H1 (cell line): ENCODE data around the gene SLPI. TPM values are rescaled to one million over a fixed set of nuclear protein-coding genes. Genes with fewer than 3 reads are reported as not detected.

Experiments
- ATF3 ChIP-seq: IDR thresholded peaks from 2 replicates; pipeline ENCODE4 v1.6.1; 2011; ENCODE audit warnings: low read depth, mild to moderate bottlenecking, low read length; ENCODE audit not compliant: insufficient read depth
- GABPA ChIP-seq: IDR thresholded peaks from 2 replicates; pipeline ENCODE4 v1.6.1; 2011; ENCODE audit warnings: mild to moderate bottlenecking, low read length, moderate library complexity, borderline replicate concordance; ENCODE audit not compliant: insufficient read depth
- polyA plus RNA-seq, 7 experiments: library from polyadenylated mRNA; depleted of rRNA in 3 of 7; stranded (reverse) in 5 of 7; unstranded in 2 of 7; fragments of >200 nt in 5 of 7; fragments of 200-250 nt in 2 of 7; gene quantifications; 1 replicate in 5 of 7; 2 replicates in 1 of 7; 4 replicates in 1 of 7; pipeline versions ENCODE4 v1.2.1 to v1.2.3, GENCODE V29; 2011 to 2013; ENCODE audit warnings: missing spikeins in 2 of 7, mixed read lengths in 2 of 7
- total RNA-seq: library from RNA; stranded (reverse); fragmentation: NEBNext Ultra II Directional; extraction: Animal tissue kit (Norgen Biotek cat#: 25700); gene quantifications from 2 replicates; pipeline ENCODE4 v1.2.1, GENCODE V29; 2021

Gene SLPI
- total and polyA plus RNA-seq, 2 of the 8 experiments (the other 6 are each of a cell fraction or from before 2014, with no cell fraction given): not detected

GRCh38 chr20:45258664-45259063 is 4.3 kb upstream of the SLPI start (continued):
- TF ChIP-seq ATF3 (no peak), GABPA (no peak)
- TF ChIP-seq, all 59 proteins: peak for 0
